SK-N-SH (cell line): ENCODE data around the gene IFIT5. TPM values are rescaled to one million over a fixed set of nuclear protein-coding genes. Genes with fewer than 3 reads are reported as not detected.

ENCODE experiments used
- CTCF ChIA-PET: fragments of 300-600, 350-600 bp; formaldehyde crosslinking; extraction: SDS; loops from one replicate; lab custom pipeline; 2021; lab: Yijun Ruan, JAX
- POLR2A ChIA-PET: fragments of 350-600 bp; sonication (Branson Sonifier 250); formaldehyde crosslinking; extraction: SDS; loops from one replicate; lab custom pipeline; 2020; ENCODE audit warnings: antibody characterized with exemption, inconsistent platforms; lab: Yijun Ruan, JAX
- DNase-seq: peaks from one replicate; pipeline ENCODE4 v3.0.0; 2012
- H2AFZ ChIP-seq: fragments of 200-600 bp; sonication (generic); 2 replicates; pipeline ENCODE4 v1.8.1; 2016; ENCODE audit warnings: antibody characterized with exemption, mild to moderate bottlenecking, low read depth
- H3F3A ChIP-seq: fragments of 200-600 bp; sonication (generic); replicated peaks from 2 replicates; pipeline ENCODE3; 2016; ENCODE audit warnings: antibody characterized with exemption, mild to moderate bottlenecking; ENCODE audit not compliant: insufficient read depth
- H3K27ac ChIP-seq, 2 experiments: fragments of 200-500 bp in 1 of 2; fragments of 200-600 bp in 1 of 2; sonication (Bioruptor generic) in 1 of 2; sonication (generic), shearing (Covaris generic) in 1 of 2; 2 replicates each; pipeline versions ENCODE4 v1.5.1 to v1.6.1; 2014 to 2016; ENCODE audit warnings: low read depth in 2 of 2, inconsistent platforms in 1 of 2, low read length in 1 of 2, mild to moderate bottlenecking in 1 of 2, mixed read lengths in 1 of 2
- H3K27me3 ChIP-seq: fragments of 200-600 bp; sonication (generic), shearing (Covaris generic); 2 replicates; pipeline ENCODE4 v1.6.1; 2016; ENCODE audit warnings: mixed run types; ENCODE audit not compliant: insufficient read depth
- H3K36me3 ChIP-seq, 2 experiments: fragments of 200-500 bp in 1 of 2; fragments of 200-600 bp in 1 of 2; sonication (Bioruptor generic) in 1 of 2; sonication (generic) in 1 of 2; replicated peaks in 1 of 2; 2 replicates each; pipeline versions ENCODE3 to v1.5.1; 2014 to 2016; ENCODE audit warnings: low read length in 1 of 2, mild to moderate bottlenecking in 1 of 2; ENCODE audit not compliant: insufficient read depth in 2 of 2, control insufficient read depth in 1 of 2
- H3K4me1 ChIP-seq, 2 experiments: fragments of 200-500 bp in 1 of 2; fragments of 200-600 bp in 1 of 2; sonication (Bioruptor generic) in 1 of 2; sonication (generic), shearing (Covaris generic) in 1 of 2; 2 replicates each; pipeline versions ENCODE4 v1.5.1 to v1.6.1; 2014 to 2016; ENCODE audit warnings: low read depth in 1 of 2, low read length in 1 of 2, mixed run types in 1 of 2; ENCODE audit not compliant: insufficient read depth in 2 of 2, control insufficient read depth in 1 of 2
- H3K4me2 ChIP-seq: fragments of 200-600 bp; sonication (generic), shearing (Covaris generic); 2 replicates; pipeline ENCODE4 v1.6.1; 2017; ENCODE audit warnings: mixed run types
- H3K4me3 ChIP-seq, 2 experiments: fragments of 200-500 bp in 1 of 2; fragments of 200-600 bp in 1 of 2; sonication (Bioruptor generic) in 1 of 2; sonication (generic), shearing (Covaris generic) in 1 of 2; 2 replicates each; pipeline versions ENCODE4 v1.5.1 to v1.8.1; 2014 to 2016; ENCODE audit warnings: low read depth in 2 of 2, inconsistent platforms in 1 of 2, low read length in 1 of 2, mild to moderate bottlenecking in 1 of 2, mixed read lengths in 1 of 2, moderate library complexity in 1 of 2
- H3K79me2 ChIP-seq: fragments of 200-600 bp; sonication (generic); 2 replicates; pipeline ENCODE4 v1.8.1; 2017; ENCODE audit warnings: mild to moderate bottlenecking; ENCODE audit not compliant: insufficient read depth
- H3K9ac ChIP-seq: fragments of 200-600 bp; sonication (generic); 2 replicates; pipeline ENCODE4 v1.6.1; 2017; ENCODE audit warnings: mixed run types
- H3K9me2 ChIP-seq: fragments of 200-600 bp; sonication (generic); 2 replicates; pipeline ENCODE4 v1.6.1; 2017; ENCODE audit warnings: mixed run types
- H3K9me3 ChIP-seq: fragments of 200-600 bp; sonication (generic); 2 replicates; pipeline ENCODE4 v1.6.1; 2017; ENCODE audit warnings: mixed run types, mild to moderate bottlenecking, moderate library complexity
- H4K20me1 ChIP-seq: fragments of 200-600 bp; sonication (generic); 2 replicates; pipeline ENCODE4 v1.6.1; 2017; ENCODE audit warnings: mild to moderate bottlenecking, mixed run types; ENCODE audit not compliant: insufficient read depth
- GABPA ChIP-seq: IDR thresholded peaks from 2 replicates; pipeline ENCODE4 v1.4.0; 2012; ENCODE audit warnings: low read depth, mild to moderate bottlenecking
- JUND ChIP-seq: IDR thresholded peaks from 2 replicates; pipeline ENCODE4 v1.4.0; 2012
- MEF2A ChIP-seq: IDR thresholded peaks from 2 replicates; pipeline ENCODE4 v1.4.0; 2012; ENCODE audit warnings: low read depth, borderline replicate concordance
- POLR2AphosphoS5 ChIP-seq: IDR thresholded peaks from 2 replicates; pipeline ENCODE4 v1.6.1; 2012; ENCODE audit warnings: low read depth, low read length
- RAD21 ChIP-seq: IDR thresholded peaks from 2 replicates; pipeline ENCODE4 v1.6.1; 2012; ENCODE audit warnings: mild to moderate bottlenecking, low read length
- RCOR1 ChIP-seq: fragments of 150-350 bp; IDR thresholded peaks from 2 replicates; pipeline ENCODE4 v1.6.1; 2017; ENCODE audit warnings: antibody characterized with exemption, low read length
- RXRA ChIP-seq: IDR thresholded peaks from 2 replicates; pipeline ENCODE4 v1.4.0; 2012; ENCODE audit warnings: low read depth, mild to moderate bottlenecking, borderline replicate concordance
- SMC3 ChIP-seq: IDR thresholded peaks from 2 replicates; pipeline ENCODE4 v1.6.1; 2012; ENCODE audit warnings: low read depth, low read length, improper control_type of control experiment
- WGBS: methylation state at CpG from one replicate; pipeline ENCODE4 v1.1.6; 2017; ENCODE audit warnings: low lambda C conversion rate; 5-methylcytosine and 5-hydroxymethylcytosine counted together
- polyA plus RNA-seq, 3 experiments: library from polyadenylated mRNA; depleted of rRNA; stranded (reverse); fragments of >200 nt; gene quantifications; 2 replicates each; pipeline ENCODE4 v1.2.3, GENCODE V29; 2012
- TF ChIP-seq, protein P1 (sequence below): fragments of 200-600 bp; sonication (generic); IDR thresholded peaks from 2 replicates; pipeline ENCODE4 v1.6.1; 2017; ENCODE audit warnings: antibody characterized with exemption, mild to moderate bottlenecking, moderate library complexity
- TF ChIP-seq, protein P2 (sequence below): fragments of 150-350 bp; IDR thresholded peaks from 2 replicates; pipeline ENCODE4 v1.6.1; 2016; ENCODE audit warnings: mild to moderate bottlenecking, low read depth, low read length
- TF ChIP-seq, protein P3 (sequence below): IDR thresholded peaks from 2 replicates; pipeline ENCODE4 v1.6.1; 2012; ENCODE audit warnings: mild to moderate bottlenecking, low read depth, low read length, moderate library complexity
- TF ChIP-seq, protein P4 (sequence below): IDR thresholded peaks from 2 replicates; pipeline ENCODE4 v1.4.0; 2012; ENCODE audit warnings: low read depth, borderline replicate concordance

The IFIT5 gene
- polyA plus RNA-seq, 1 of the 3 experiments (the other 2 are of a cell fraction): 2.7 TPM

DNA sequence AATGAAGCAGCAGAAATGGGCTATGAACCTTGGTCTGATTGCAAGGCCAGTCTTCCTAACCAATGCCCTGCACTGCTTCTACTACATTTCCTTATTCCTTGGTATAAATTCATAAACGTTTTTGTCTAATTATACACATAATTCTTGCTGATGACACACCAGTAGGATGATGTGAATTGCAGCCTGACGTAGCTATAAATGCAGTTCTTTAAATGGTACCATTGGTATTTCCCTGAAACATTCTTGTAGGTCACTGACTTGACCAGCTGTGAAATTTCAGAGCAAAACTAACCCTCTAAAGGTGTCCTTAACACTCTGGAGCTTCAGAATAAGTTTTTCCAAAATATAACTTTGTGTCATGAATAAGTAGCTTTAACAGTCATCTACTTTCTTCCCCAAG, 50.8 kb downstream of the IFIT5 start:
- Histone ChIP-seq H4K20me1 (no peaks in the 10 kb centered on the region), H3K4me3 (no peak overlapping the region), H3K36me3 (no peaks in the 10 kb centered on the region), H3K4me1 (peaks cover 3 to 22% of the 10 kb centered on the region in 2 experiments; a peak in 2 of 4 replicates), H2AFZ (no peak overlapping the region; the same call in 1 of the 2 replicates), H3K27me3 (no peaks in the 10 kb centered on the region), H3K9ac (no peak overlapping the region), H3K27ac (no peak overlapping the region), H3K79me2 (no peaks in the 10 kb centered on the region), H3K9me3 (no peaks in the 10 kb centered on the region), H3K9me2 (no peaks in the 10 kb centered on the region), H3K4me2 (no peak overlapping the region), H3F3A (peaks cover 11% of the 10 kb centered on the region)
- POLR2A ChIA-PET: no interaction called here
- 42% methylated on average over 2 of the region's 2 CpGs for WGBS
- TF ChIP-seq JUND (no peak), RCOR1 (no peak), POLR2AphosphoS5 (no peak), GABPA (no peak), MEF2A (no peak), SMC3 (no peak), RXRA (no peak), RAD21 (no peak)
- TF ChIP-seq, protein P1, sequence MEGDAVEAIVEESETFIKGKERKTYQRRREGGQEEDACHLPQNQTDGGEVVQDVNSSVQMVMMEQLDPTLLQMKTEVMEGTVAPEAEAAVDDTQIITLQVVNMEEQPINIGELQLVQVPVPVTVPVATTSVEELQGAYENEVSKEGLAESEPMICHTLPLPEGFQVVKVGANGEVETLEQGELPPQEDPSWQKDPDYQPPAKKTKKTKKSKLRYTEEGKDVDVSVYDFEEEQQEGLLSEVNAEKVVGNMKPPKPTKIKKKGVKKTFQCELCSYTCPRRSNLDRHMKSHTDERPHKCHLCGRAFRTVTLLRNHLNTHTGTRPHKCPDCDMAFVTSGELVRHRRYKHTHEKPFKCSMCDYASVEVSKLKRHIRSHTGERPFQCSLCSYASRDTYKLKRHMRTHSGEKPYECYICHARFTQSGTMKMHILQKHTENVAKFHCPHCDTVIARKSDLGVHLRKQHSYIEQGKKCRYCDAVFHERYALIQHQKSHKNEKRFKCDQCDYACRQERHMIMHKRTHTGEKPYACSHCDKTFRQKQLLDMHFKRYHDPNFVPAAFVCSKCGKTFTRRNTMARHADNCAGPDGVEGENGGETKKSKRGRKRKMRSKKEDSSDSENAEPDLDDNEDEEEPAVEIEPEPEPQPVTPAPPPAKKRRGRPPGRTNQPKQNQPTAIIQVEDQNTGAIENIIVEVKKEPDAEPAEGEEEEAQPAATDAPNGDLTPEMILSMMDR: no peak
- TF ChIP-seq, protein P2, sequence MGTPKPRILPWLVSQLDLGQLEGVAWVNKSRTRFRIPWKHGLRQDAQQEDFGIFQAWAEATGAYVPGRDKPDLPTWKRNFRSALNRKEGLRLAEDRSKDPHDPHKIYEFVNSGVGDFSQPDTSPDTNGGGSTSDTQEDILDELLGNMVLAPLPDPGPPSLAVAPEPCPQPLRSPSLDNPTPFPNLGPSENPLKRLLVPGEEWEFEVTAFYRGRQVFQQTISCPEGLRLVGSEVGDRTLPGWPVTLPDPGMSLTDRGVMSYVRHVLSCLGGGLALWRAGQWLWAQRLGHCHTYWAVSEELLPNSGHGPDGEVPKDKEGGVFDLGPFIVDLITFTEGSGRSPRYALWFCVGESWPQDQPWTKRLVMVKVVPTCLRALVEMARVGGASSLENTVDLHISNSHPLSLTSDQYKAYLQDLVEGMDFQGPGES: no peak
- TF ChIP-seq, protein P3, sequence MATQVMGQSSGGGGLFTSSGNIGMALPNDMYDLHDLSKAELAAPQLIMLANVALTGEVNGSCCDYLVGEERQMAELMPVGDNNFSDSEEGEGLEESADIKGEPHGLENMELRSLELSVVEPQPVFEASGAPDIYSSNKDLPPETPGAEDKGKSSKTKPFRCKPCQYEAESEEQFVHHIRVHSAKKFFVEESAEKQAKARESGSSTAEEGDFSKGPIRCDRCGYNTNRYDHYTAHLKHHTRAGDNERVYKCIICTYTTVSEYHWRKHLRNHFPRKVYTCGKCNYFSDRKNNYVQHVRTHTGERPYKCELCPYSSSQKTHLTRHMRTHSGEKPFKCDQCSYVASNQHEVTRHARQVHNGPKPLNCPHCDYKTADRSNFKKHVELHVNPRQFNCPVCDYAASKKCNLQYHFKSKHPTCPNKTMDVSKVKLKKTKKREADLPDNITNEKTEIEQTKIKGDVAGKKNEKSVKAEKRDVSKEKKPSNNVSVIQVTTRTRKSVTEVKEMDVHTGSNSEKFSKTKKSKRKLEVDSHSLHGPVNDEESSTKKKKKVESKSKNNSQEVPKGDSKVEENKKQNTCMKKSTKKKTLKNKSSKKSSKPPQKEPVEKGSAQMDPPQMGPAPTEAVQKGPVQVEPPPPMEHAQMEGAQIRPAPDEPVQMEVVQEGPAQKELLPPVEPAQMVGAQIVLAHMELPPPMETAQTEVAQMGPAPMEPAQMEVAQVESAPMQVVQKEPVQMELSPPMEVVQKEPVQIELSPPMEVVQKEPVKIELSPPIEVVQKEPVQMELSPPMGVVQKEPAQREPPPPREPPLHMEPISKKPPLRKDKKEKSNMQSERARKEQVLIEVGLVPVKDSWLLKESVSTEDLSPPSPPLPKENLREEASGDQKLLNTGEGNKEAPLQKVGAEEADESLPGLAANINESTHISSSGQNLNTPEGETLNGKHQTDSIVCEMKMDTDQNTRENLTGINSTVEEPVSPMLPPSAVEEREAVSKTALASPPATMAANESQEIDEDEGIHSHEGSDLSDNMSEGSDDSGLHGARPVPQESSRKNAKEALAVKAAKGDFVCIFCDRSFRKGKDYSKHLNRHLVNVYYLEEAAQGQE: no peak
- TF ChIP-seq, protein P4, sequence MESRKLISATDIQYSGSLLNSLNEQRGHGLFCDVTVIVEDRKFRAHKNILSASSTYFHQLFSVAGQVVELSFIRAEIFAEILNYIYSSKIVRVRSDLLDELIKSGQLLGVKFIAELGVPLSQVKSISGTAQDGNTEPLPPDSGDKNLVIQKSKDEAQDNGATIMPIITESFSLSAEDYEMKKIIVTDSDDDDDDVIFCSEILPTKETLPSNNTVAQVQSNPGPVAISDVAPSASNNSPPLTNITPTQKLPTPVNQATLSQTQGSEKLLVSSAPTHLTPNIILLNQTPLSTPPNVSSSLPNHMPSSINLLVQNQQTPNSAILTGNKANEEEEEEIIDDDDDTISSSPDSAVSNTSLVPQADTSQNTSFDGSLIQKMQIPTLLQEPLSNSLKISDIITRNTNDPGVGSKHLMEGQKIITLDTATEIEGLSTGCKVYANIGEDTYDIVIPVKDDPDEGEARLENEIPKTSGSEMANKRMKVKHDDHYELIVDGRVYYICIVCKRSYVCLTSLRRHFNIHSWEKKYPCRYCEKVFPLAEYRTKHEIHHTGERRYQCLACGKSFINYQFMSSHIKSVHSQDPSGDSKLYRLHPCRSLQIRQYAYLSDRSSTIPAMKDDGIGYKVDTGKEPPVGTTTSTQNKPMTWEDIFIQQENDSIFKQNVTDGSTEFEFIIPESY: no peak
- DNase-seq: no peak
- CTCF ChIA-PET: interaction anchor here (2.3 to 3.7 kb wide), 3 partner anchors 14 to 99 kb away, joined by 14 to 20 read pairs (median 15); no protein-coding TSS in a partner anchor
